ENCODE measurements around the gene STEAP2.

The STEAP2 gene

DNA sequence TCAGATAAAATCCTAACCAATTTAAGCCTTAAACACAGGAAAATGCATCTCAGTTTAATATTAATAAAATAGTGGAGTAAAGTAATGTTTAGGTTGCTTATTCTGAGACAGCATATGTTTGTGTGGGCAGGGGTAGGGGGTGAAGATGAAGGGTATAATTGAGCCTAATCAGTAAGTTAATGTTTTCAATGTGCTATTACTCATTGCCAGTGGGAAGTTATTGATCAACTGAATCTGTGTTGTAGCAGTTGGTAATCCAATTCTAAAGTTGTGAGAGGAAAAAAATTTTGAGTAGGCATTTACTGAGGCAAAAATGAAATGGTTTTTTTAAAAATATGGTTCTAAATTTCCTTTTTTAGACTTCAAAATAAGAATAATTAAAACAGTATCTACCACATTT is 49.9 kb downstream of the STEAP2 start:
- H3K4me1 ChIP-seq (ENCODE audit: control insufficient read depth in 1 of 2, insufficient read depth in 1 of 2, low read depth in 1 of 2, low read length in 1 of 2): no peaks in the 10 kb centered on the region
- no peaks in the 10 kb centered on the region for H3K36me3 ChIP-seq
- H3K27ac ChIP-seq: no peak overlapping the region
- TF ChIP-seq, protein P1, sequence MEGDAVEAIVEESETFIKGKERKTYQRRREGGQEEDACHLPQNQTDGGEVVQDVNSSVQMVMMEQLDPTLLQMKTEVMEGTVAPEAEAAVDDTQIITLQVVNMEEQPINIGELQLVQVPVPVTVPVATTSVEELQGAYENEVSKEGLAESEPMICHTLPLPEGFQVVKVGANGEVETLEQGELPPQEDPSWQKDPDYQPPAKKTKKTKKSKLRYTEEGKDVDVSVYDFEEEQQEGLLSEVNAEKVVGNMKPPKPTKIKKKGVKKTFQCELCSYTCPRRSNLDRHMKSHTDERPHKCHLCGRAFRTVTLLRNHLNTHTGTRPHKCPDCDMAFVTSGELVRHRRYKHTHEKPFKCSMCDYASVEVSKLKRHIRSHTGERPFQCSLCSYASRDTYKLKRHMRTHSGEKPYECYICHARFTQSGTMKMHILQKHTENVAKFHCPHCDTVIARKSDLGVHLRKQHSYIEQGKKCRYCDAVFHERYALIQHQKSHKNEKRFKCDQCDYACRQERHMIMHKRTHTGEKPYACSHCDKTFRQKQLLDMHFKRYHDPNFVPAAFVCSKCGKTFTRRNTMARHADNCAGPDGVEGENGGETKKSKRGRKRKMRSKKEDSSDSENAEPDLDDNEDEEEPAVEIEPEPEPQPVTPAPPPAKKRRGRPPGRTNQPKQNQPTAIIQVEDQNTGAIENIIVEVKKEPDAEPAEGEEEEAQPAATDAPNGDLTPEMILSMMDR (IDR thresholded peaks at IDR 0.05): no peak
- H3K9me3 ChIP-seq: no peaks in the 10 kb centered on the region
- no peak overlapping the region for H3K4me3 ChIP-seq (ENCODE audit: low read depth in 1 of 2, low read length in 1 of 2)
- peaks cover 40% of the 10 kb centered on the region for H3K27me3 ChIP-seq

DNA sequence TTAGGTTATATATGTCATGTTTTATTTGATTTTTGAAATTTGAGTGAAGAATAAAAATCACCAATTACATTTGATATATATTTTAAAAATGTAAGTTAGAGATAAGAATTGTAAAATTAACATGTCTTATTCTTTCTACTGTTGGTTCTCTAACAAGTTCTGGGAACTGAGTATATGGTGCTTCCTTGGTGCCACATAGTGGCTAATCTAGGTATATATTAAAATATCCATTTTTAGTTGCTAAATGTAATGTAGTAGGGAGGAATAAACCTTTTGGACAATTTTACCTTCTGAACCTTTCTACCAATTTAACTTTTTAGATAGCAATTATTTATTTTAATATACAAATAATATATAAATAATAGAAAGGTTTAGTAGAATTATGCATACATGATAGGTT is 50.9 kb downstream of the STEAP2 start:
- Histone ChIP-seq H3K27me3 (peaks cover 31% of the 10 kb centered on the region), H3K36me3 (no peaks in the 10 kb centered on the region), H3K4me1 (ENCODE audit: control insufficient read depth in 1 of 2, insufficient read depth in 1 of 2, low read depth in 1 of 2, low read length in 1 of 2) (peaks cover 0 to 4% of the 10 kb centered on the region in 2 experiments), H3K27ac (no peak overlapping the region), H3K9me3 (no peaks in the 10 kb centered on the region), H3K4me3 (ENCODE audit: low read depth in 1 of 2, low read length in 1 of 2) (no peak overlapping the region)
- TF ChIP-seq, protein P1 (IDR thresholded peaks at IDR 0.05): no peak

DNA sequence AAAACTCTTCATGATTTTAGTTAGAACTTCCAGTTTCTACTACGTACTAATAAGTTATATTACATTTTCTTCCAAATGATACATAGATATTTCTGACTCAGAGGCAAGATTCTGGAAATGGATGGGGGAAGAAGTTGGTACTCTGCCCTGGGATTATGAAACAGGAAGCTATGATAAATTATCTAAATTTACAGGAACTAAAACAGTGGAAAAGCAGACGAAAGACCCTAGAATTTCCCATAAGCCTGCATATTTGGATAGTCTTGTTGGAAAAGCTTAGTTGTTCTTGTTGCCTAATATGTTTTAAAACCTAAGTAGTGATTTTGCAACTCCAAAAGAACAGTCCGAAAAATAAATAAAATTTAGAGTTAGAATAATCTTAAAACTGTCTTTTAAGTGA is 55.3 kb downstream of the STEAP2 start:
- Histone ChIP-seq H3K27me3 (peaks cover 10% of the 10 kb centered on the region), H3K9me3 (no peaks in the 10 kb centered on the region), H3K4me1 (ENCODE audit: control insufficient read depth in 1 of 2, insufficient read depth in 1 of 2, low read depth in 1 of 2, low read length in 1 of 2) (peaks cover 0 to 4% of the 10 kb centered on the region in 2 experiments), H3K27ac (no peak overlapping the region), H3K4me3 (ENCODE audit: low read depth in 1 of 2, low read length in 1 of 2) (no peak overlapping the region), H3K36me3 (no peaks in the 10 kb centered on the region)
- TF ChIP-seq, protein P1 (IDR thresholded peaks at IDR 0.05): no peak

DNA sequence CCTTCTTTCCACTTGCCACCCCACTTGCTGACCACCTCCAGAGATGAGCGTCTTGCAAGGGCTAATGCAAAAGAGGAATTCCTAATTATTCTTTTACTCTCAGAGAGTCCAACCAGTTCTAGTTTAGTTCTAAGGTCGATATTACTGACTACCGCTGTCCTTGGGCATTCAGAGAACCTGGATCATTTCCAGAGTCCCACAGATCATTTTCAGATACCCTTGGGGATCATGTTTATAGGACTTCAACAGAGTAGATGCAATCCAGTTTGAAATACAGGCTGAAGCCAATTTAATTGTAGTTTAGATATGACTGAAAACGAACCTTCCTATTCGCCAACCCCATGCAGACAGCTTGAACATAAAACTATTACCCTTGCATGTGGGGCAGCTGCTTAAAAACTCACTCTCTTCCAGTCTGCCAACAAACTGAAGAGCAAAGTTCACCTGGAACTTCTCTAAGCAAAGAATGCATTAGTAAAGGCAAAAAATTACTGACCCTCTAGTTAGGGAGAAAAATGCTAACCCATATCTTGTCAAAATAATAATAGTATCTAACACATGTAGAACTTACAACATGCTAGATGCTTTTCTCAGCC is 55.8 kb downstream of the STEAP2 start:
- no peak overlapping the region for H3K4me3 ChIP-seq (ENCODE audit: low read depth in 1 of 2, low read length in 1 of 2)
- H3K27me3 ChIP-seq: peaks cover 7% of the 10 kb centered on the region
- H3K27ac ChIP-seq: no peak overlapping the region
- H3K9me3 ChIP-seq: no peaks in the 10 kb centered on the region
- TF ChIP-seq, protein P1 (IDR thresholded peaks at IDR 0.05): no peak
- peaks cover 0 to 4% of the 10 kb centered on the region in 2 experiments for H3K4me1 ChIP-seq (ENCODE audit: control insufficient read depth in 1 of 2, insufficient read depth in 1 of 2, low read depth in 1 of 2, low read length in 1 of 2)
- no peaks in the 10 kb centered on the region for H3K36me3 ChIP-seq

DNA sequence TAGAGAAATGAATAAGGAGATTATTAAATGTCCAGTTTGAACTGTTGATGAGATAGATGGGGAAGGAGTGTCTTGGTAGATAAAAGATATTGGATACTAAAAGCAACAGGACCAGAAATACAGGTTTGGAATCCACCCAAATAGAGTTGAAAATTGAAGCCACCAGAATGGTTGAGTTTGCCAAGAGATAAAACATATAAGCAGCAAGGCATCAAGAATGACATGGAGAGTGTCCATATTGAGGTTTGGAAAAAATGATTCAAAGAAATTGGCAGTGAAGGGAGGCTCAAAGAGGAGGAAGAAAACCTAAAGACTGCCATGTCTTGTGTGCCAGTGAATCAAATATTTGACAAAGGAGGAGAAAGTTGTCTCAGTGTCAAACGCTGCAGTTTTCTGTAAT is 57.6 kb downstream of the STEAP2 start:
- Histone ChIP-seq H3K27me3 (peaks cover 7% of the 10 kb centered on the region), H3K36me3 (no peaks in the 10 kb centered on the region), H3K27ac (no peak overlapping the region), H3K4me3 (ENCODE audit: low read depth in 1 of 2, low read length in 1 of 2) (no peak overlapping the region), H3K4me1 (ENCODE audit: control insufficient read depth in 1 of 2, insufficient read depth in 1 of 2, low read depth in 1 of 2, low read length in 1 of 2) (peaks cover 0 to 4% of the 10 kb centered on the region in 2 experiments), H3K9me3 (no peaks in the 10 kb centered on the region)
- TF ChIP-seq, protein P1 (IDR thresholded peaks at IDR 0.05): no peak

Data from neutrophil (primary cell).